Breast epithelium (tissue), 4 donors: ENCODE results near the gene ANKRD29. TPM values are rescaled to one million over a fixed set of nuclear protein-coding genes. Genes with fewer than 3 reads are reported as not detected.

Source experiments
- DNase-seq, 2 donors: peaks; one replicate each; pipeline ENCODE4 v3.0.0-alpha.2; 2019; ENCODE audit warnings: low spot score in 2 of 2
- H3K27ac ChIP-seq, 2 donors: fragments of 200-600 bp; sonication (generic) in 1 of 2; one replicate each; pipeline ENCODE4 v1.5.1; 2016 to 2019; ENCODE audit warnings: mild to moderate bottlenecking in 1 of 2
- H3K27me3 ChIP-seq, 2 donors: fragments of 200-600 bp; sonication (generic) in 1 of 2; one replicate each; pipeline versions ENCODE4 v1.5.1 to v1.6.0; 2017 to 2019; ENCODE audit warnings: control low read depth in 1 of 2, mild to moderate bottlenecking in 1 of 2
- H3K36me3 ChIP-seq: fragments of 200-600 bp; one replicate; pipeline ENCODE4 v1.5.1; 2019
- H3K4me1 ChIP-seq, 2 donors: fragments of 200-600 bp; sonication (generic); one replicate each; pipeline ENCODE4 v1.5.1; 2016 to 2019; ENCODE audit warnings: control low read depth in 1 of 2
- H3K4me3 ChIP-seq, 3 donors: fragments of 200-600 bp; sonication (generic); 1 replicate in 2 of 3; 2 replicates in 1 of 3; pipeline ENCODE4 v1.5.1; 2016 to 2019; ENCODE audit warnings: mild to moderate bottlenecking in 3 of 3, moderate library complexity in 2 of 3
- H3K9me3 ChIP-seq, 2 donors: fragments of 200-600 bp; sonication (generic) in 1 of 2; one replicate each; pipeline ENCODE4 v1.5.1; 2016 to 2019; ENCODE audit warnings: control low read depth in 1 of 2
- POLR2A ChIP-seq: fragments of 450-650 bp; IDR thresholded peaks from one replicate; pipeline ENCODE4 v1.6.1; 2016; ENCODE audit warnings: antibody characterized with exemption, mild to moderate bottlenecking, moderate library complexity
- POLR2AphosphoS5 ChIP-seq, 3 donors: sonication (generic); formaldehyde crosslinking; IDR thresholded peaks; one replicate each; pipeline ENCODE4 v1.6.1; 2017; ENCODE audit warnings: antibody characterized with exemption in 3 of 3
- intact Hi-C: fragments of 100-400 bp; cut with DNase I; formaldehyde crosslinking; loops from one replicate; pipeline ENCODE4 v1.15.1; 2023; ENCODE audit warnings: low total_unique reads
- total RNA-seq, 3 donors: library from RNA; depleted of rRNA; stranded (reverse); fragments of >200 nt; gene quantifications; one replicate each; pipeline ENCODE4 v1.1.0, GENCODE V29; 2016
- TF ChIP-seq, protein P1 (sequence below), 3 donors: fragments of 450-650 bp; IDR thresholded peaks; one replicate each; pipeline ENCODE4 v1.5.1; 2016 to 2017; ENCODE audit warnings: antibody characterized with exemption in 3 of 3, mild to moderate bottlenecking in 3 of 3, moderate library complexity in 3 of 3

ANKRD29 gene
- total RNA-seq, 3 donors from 2014 or later = 8.8 to 13.8 (median 9.9) TPM

DNA sequence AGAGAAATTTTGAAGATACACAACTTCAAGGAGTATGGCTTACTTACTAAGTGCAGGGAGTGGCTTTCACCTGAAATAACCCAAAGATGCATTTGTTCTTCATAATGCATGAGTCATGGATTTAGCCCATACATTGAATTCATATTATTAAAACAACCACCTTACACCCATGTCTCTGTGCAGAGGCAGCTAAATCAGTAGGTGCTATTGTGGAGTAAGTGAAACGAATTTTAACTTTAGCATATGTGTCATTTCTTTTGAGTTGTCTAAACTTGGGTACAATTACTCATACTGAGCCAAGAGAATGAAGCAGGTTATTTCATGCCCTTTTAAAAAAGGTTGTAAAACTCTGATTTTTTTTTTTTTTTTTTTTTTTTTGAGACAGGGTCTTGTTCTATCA lies 11.0 kb upstream of the ANKRD29 start:
- Histone ChIP-seq H3K9me3 (no peaks in the 10 kb centered on the region), H3K27ac (no peak overlapping the region), H3K4me1 (no peaks in the 10 kb centered on the region), H3K36me3 (no peaks in the 10 kb centered on the region), H3K27me3 (no peaks in the 10 kb centered on the region), H3K4me3 (no peak overlapping the region)
- TF ChIP-seq, protein P1, sequence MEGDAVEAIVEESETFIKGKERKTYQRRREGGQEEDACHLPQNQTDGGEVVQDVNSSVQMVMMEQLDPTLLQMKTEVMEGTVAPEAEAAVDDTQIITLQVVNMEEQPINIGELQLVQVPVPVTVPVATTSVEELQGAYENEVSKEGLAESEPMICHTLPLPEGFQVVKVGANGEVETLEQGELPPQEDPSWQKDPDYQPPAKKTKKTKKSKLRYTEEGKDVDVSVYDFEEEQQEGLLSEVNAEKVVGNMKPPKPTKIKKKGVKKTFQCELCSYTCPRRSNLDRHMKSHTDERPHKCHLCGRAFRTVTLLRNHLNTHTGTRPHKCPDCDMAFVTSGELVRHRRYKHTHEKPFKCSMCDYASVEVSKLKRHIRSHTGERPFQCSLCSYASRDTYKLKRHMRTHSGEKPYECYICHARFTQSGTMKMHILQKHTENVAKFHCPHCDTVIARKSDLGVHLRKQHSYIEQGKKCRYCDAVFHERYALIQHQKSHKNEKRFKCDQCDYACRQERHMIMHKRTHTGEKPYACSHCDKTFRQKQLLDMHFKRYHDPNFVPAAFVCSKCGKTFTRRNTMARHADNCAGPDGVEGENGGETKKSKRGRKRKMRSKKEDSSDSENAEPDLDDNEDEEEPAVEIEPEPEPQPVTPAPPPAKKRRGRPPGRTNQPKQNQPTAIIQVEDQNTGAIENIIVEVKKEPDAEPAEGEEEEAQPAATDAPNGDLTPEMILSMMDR (IDR thresholded peaks at IDR 0.05) = no peak
- no peak for TF ChIP-seq POLR2AphosphoS5 (IDR thresholded peaks at IDR 0.05)
- no peak for TF ChIP-seq POLR2A
- intact Hi-C loops = no loop called here
- DNase-seq = no peak

DNA sequence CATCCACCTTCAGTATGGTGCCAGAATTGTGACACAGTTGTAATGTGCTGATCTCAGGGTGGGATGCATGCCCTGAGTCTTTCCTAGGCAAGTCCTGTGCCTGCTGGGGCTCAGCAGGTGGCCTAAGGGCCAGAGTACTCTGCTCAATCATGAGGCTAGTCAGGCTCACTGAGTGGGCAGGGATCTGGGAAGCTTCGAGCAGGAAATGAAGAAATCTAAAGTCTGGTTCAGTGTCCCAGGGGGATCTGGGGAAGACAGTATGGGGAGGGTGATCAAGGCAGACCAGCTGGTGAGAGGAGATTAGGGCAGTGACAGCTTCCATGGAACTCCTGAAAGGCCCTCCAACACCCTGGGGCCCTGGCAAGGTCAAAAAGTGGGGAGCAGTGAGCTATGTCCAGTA lies 8.9 kb upstream of the ANKRD29 start:
- Histone ChIP-seq H3K4me1 (no peaks in the 10 kb centered on the region), H3K36me3 (no peaks in the 10 kb centered on the region), H3K27me3 (no peaks in the 10 kb centered on the region), H3K9me3 (no peaks in the 10 kb centered on the region), H3K27ac (no peak overlapping the region), H3K4me3 (no peak overlapping the region)
- intact Hi-C loops = no loop called here
- DNase-seq = no peak
- TF ChIP-seq POLR2A (no peak), POLR2AphosphoS5 (IDR thresholded peaks at IDR 0.05) (no peak)
- TF ChIP-seq, protein P1 (IDR thresholded peaks at IDR 0.05) = no peak

DNA sequence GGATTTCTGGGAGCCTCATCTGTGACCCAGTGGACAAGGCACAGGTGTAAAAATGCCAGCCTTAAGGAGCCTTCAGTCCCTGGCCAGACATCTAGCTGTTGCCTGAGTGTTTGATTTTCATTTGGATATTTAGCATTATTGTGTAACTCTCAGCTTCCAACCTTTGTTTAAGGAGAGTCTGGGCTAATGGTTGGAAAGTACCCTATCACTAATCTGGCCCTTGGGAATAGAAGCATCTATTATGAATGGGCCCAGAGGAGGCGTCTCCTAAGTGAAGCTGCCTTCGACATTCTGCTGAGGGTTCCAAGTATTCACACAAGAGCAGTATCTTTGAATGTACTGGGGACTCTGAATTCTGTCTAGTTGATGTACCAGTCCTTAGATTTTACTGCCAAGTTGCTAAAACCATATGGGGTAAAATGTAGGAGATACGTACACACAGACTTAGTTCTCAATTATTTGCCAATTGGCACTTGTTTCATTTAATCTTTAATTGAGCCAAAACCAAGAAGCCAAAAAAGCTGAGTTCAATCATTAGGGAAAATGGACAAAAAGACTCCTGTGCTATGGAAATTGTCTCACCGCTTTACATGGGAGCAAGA lies 7.2 kb upstream of the ANKRD29 start:
- Histone ChIP-seq H3K4me3 (no peak overlapping the region), H3K27me3 (no peaks in the 10 kb centered on the region), H3K9me3 (no peaks in the 10 kb centered on the region), H3K27ac (no peak overlapping the region), H3K36me3 (no peaks in the 10 kb centered on the region), H3K4me1 (no peaks in the 10 kb centered on the region)
- TF ChIP-seq POLR2AphosphoS5 (IDR thresholded peaks at IDR 0.05) (no peak), POLR2A (no peak)
- TF ChIP-seq, protein P1 (IDR thresholded peaks at IDR 0.05) = no peak
- DNase-seq = no peak
- intact Hi-C loops = no loop called here

DNA sequence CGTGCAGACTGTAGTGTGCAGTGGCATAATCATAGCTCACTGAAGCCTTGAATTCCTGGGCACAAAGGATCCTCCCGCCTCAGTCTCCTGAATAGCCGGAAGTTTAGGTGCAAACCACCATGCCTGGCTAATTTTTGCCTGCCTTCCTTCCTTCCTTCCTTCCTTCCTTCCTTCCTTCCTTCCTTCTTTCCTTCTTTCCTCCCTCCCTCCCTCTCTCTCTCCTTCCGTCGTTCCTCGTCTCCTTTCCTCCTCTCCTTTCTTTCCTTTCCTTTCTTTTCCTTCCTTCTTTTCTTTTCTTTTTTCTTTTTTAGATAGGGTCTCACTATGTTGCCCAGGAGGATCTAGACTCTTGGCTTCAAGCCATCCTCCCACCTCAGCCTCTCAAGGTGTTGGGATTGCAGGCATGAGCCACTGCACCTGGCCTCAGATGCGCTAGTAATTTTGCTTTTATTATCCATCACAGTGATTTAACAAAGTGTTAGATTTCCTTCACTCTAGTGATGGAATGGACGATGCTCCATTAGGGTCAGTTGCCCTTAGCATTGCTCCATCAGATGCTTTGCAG lies 6.6 kb upstream of the ANKRD29 start:
- no peak for DNase-seq
- Histone ChIP-seq H3K27ac (no peak overlapping the region), H3K4me3 (no peak overlapping the region), H3K36me3 (no peaks in the 10 kb centered on the region), H3K9me3 (no peaks in the 10 kb centered on the region), H3K27me3 (no peaks in the 10 kb centered on the region), H3K4me1 (no peaks in the 10 kb centered on the region)
- TF ChIP-seq POLR2A (no peak), POLR2AphosphoS5 (IDR thresholded peaks at IDR 0.05) (no peak)
- TF ChIP-seq, protein P1 (IDR thresholded peaks at IDR 0.05) = no peak
- intact Hi-C loops = no loop called here

DNA sequence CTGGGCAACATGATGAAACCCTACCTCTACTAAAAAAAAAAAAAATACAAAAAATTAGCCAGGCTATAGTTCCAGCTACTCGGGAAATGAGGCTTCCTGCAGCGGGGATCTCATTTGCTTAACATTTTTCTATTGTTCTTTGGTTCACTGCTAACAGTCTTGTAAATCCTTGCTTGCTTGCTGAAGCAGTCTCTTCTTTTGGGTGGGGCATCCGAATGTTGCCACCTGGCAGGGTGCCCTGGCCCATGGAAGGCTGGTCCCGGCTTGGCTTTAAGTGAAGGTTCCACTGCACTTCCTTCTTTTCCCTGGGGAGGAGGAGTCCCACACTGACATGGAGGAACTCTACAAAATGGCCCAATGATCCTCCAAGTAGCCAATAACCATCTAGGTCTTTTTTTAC lies 6.0 kb upstream of the ANKRD29 start:
- H3K4me1 ChIP-seq = no peaks in the 10 kb centered on the region
- DNase-seq = no peak
- no peak overlapping the region for H3K27ac ChIP-seq
- no peaks in the 10 kb centered on the region for H3K27me3 ChIP-seq
- no peak overlapping the region for H3K4me3 ChIP-seq
- H3K36me3 ChIP-seq = no peaks in the 10 kb centered on the region
- intact Hi-C loops = no loop called here
- TF ChIP-seq POLR2AphosphoS5 (IDR thresholded peaks at IDR 0.05) = no peak
- H3K9me3 ChIP-seq = no peaks in the 10 kb centered on the region
